Epithelial cell of esophagus (primary cell): Measurements from ENCODE around the gene MLIP.
A peak's percentile ranks its signal among the peaks of the same experiment; 100 is the strongest.
"Not testable (repeated sequence)": the region's sequence is repeated elsewhere in the genome, so short reads cannot be mapped to it uniquely, and the experiment has no call there.

Experiments
- DNase-seq: peaks from one replicate; pipeline ENCODE4 v3.0.0; 2010; ENCODE audit warnings: low read depth
- H3K4me3 ChIP-seq: 2 replicates; pipeline ENCODE4 v1.5.1; 2011; ENCODE audit warnings: mild to moderate bottlenecking, low read length, control low read depth
- CTCF ChIP-seq: IDR thresholded peaks from 2 replicates; pipeline ENCODE4 v1.5.1; 2011; ENCODE audit warnings: low read depth, mild to moderate bottlenecking, low read length, control low read depth, inconsistent platforms; ENCODE audit not compliant: insufficient read depth; ENCODE audit errors: missing control alignments

The MLIP gene

GRCh38 chr6:54236984-54237383 is 125.7 kb downstream of the MLIP start:
- no peak for TF ChIP-seq CTCF
- DNase-seq: peak; percentile 10

GRCh38 chr6:54238396-54238795 is 127.2 kb downstream of the MLIP start:
- no peak overlapping the region for H3K4me3 ChIP-seq
- TF ChIP-seq CTCF: no peak
- DNase-seq: no peak

More at GRCh38 chr6:54236984-54237383, 125.7 kb downstream of the MLIP start:
- no peak overlapping the region for H3K4me3 ChIP-seq

GRCh38 chr6:54243699-54244098 is 132.5 kb downstream of the MLIP start:
- no peak for DNase-seq
- H3K4me3 ChIP-seq: no peak overlapping the region
- no peak for TF ChIP-seq CTCF

GRCh38 chr6:54244430-54244829 is 133.2 kb downstream of the MLIP start:
- peak; percentile 48 for DNase-seq
- peak; percentile 61 for TF ChIP-seq CTCF
- H3K4me3 ChIP-seq: no peak overlapping the region

GRCh38 chr6:54245265-54245664 is 134.0 kb downstream of the MLIP start:
- H3K4me3 ChIP-seq: no peak overlapping the region
- no peak for TF ChIP-seq CTCF
- no peak for DNase-seq

- TF ChIP-seq CTCF: no peak
- no peak overlapping the region for H3K4me3 ChIP-seq
- DNase-seq: no peak
Measured at GRCh38 chr6:54248319-54248718, 137.1 kb downstream of the MLIP start.

GRCh38 chr6:54248994-54249393 is 137.8 kb downstream of the MLIP start:
- no peak for DNase-seq
- no peak overlapping the region for H3K4me3 ChIP-seq
- no peak for TF ChIP-seq CTCF

- DNase-seq: peak; percentile 22
- not testable (repeated sequence) for H3K4me3 ChIP-seq
Measured at GRCh38 chr6:54249812-54250211, 138.6 kb downstream of the MLIP start.
